NCI-H2196 treated with DMSO at 0.1 percent for 48 hours (cell line): ENCODE measurements around the gene NEFH.
"Not testable (repeated sequence)": the region's sequence is repeated elsewhere in the genome, so short reads cannot be mapped to it uniquely, and the experiment has no call there.

Experiments used
- DNase-seq: peaks from one replicate; lab custom pipeline; 2025; ENCODE audit not compliant: unreplicated experiment; lab: John Stamatoyannopoulos, UW

Gene NEFH

DNA sequence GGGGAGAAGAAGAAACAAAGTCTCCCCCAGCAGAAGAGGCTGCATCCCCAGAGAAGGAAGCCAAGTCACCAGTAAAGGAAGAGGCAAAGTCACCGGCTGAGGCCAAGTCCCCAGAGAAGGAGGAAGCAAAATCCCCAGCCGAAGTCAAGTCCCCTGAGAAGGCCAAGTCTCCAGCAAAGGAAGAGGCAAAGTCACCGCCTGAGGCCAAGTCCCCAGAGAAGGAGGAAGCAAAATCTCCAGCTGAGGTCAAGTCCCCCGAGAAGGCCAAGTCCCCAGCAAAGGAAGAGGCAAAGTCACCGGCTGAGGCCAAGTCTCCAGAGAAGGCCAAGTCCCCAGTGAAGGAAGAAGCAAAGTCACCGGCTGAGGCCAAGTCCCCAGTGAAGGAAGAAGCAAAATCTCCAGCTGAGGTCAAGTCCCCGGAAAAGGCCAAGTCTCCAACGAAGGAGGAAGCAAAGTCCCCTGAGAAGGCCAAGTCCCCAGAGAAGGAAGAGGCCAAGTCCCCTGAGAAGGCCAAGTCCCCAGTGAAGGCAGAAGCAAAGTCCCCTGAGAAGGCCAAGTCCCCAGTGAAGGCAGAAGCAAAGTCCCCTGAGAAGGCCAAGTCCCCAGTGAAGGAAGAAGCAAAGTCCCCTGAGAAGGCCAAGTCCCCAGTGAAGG, 9.2 kb downstream of the NEFH start:
- not testable (repeated sequence) for DNase-seq

GRCh38 chr22:29491012-29491411, 11.0 kb downstream of the NEFH start:
- no peak for DNase-seq

- DNase-seq: no peak
Observed at GRCh38 chr22:29493636-29494035, 13.6 kb downstream of the NEFH start.

GRCh38 chr22:29499852-29500251, 19.8 kb downstream of the NEFH start:
- DNase-seq: no peak

- DNase-seq: no peak
Observed at GRCh38 chr22:29503811-29504372, 23.9 kb downstream of the NEFH start.

DNA sequence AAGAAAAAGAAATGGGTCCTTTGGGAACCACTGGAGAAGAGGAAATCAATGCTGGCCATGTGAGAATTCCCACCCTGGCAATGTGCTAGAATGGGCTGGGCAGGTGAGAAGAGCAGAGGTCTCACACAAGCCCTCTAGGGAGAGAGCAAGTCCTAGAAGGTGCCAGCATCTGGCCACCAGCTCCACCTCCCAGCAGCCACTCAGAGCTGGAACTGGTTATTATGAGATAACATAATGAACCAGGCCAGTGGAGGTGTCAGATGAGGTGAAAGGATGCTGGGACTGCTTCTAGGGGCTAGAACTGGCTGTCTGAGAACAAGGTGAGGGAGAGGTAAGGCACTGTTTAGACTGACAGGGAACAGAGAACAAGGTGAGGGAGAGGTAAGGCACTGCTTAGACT, 29.3 kb downstream of the NEFH start:
- DNase-seq: no peak

DNA sequence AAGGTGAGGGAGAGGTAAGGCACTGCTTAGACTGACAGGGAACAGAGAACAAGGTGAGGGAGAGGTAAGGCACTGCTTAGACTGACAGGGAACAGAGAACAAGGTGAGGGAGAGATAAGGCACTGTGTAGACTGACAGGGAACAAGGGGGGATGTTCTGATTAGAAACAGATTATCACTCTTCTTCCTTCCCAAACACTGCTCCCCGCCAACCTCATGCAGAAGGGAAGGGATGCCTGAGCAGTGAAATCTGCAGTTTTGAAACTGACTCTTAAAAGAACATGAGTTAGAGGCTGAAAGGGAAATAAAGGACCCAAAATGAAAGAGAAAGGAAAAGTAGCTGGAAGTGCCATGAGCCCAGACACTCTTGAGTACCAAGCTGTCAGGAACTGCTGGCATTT, 29.8 kb downstream of the NEFH start:
- DNase-seq: no peak

- DNase-seq: no peak
Observed at GRCh38 chr22:29510542-29510941, 30.5 kb downstream of the NEFH start.

- no peak for DNase-seq
Observed at GRCh38 chr22:29511126-29511862, 31.3 kb downstream of the NEFH start.

DNA sequence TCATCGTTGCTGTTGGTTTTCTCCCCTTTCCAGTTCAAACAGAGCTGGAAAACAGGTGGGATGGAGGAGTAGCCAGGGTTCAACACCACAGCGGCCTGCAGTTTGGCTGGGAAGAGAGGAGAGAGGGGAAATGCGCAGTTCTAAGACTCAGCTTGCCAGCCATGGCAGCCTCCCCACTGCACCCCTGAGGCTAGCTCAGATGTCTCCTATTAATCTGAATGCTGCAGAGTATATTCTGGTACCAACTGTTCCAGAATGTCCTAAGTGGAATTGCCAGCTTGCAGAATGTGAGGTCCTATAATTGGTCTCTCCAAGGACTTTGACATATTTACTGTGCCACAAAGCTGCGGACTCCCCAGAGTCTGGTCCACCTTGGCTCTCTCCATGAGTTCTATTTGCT, 32.0 kb downstream of the NEFH start:
- DNase-seq: no peak

GRCh38 chr22:29517215-29517908, 37.3 kb downstream of the NEFH start:
- DNase-seq: peak; percentile 54

DNA sequence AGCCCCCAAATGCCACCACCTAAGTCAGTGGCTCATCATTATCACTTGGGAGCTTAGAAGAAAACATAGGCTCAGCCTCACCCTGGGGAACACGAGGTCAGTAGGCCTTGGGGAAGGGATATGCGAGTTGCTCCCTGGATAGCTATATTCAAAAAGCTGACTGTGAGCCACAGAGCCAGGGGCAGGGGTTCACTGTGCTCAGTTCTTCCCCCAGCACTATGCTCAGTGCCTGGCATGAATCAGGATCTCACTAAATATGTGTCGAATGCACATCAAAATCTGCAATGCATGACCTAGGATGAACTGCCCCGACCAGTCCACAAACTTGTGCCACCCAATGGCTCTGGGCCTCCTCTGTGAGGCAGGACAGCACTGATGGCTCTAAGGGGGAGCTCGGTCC, 38.4 kb downstream of the NEFH start:
- DNase-seq: no peak

- DNase-seq: no peak
Observed at GRCh38 chr22:29519996-29520395, 40.0 kb downstream of the NEFH start.

- DNase-seq: no peak
Observed at GRCh38 chr22:29520851-29521250, 40.8 kb downstream of the NEFH start.

DNA sequence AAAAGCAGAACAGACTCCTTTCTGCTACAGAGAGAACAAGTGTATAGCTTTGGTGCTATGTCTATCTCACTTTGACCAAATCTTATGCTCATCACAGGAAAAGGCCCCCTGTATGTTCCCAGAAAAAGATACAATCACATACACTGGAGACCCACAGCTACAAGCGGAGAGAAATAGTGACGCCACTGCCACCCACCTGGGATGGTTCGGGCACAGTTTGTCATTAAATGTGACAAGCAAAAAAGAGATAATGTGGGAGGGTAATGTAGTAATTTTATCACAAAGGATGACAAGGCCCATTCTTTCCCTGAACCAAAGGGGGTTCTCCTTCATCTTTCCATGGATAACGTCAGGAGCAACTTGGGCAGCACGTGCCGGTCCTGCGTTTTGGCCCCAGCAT, 41.5 kb downstream of the NEFH start:
- no peak for DNase-seq

GRCh38 chr22:29523761-29524160, 43.7 kb downstream of the NEFH start:
- DNase-seq: no peak

GRCh38 chr22:29524442-29525191, 44.6 kb downstream of the NEFH start:
- no peak for DNase-seq

DNA sequence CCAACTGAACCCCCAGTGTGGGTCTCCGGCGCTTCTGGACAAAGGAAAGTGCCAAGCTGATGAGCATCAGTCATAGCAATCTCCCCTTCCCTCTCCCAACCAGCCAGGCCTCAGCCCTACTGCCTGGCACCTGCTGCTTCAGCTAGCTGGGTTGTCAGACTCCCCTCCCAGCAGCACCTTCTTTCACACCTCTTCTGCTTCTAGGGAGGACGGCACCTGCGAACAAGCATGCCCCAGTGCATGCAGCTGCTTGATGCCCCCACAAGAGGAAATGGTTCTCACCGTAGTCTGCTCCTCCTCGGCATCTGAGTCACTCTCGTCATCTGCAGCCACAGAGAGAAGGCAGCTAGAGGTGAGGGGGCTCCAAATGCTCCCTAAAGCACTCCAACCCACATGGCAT, 48.1 kb downstream of the NEFH start:
- DNase-seq: no peak

DNA sequence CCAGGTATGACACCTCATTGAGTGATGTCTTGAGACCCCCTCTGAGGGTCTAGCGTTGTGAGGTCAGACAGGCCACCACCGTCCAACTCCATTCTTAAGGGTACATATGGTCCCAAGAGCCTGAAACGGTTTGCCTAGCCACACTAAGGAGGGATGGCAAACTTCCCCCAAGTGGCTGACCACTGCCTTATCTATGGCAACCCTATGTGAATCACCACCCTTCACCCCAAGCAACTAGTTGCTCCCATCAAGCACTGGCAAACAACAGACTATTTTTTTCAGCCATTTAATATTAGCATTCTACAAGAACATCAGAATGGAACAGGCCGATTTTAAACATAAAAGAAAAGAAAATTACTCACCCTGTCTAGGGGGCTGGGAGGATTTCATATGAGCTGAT, 50.7 kb downstream of the NEFH start:
- DNase-seq: no peak

- DNase-seq: no peak
Observed at GRCh38 chr22:29531419-29531818, 51.4 kb downstream of the NEFH start.

GRCh38 chr22:29536411-29536810, 56.4 kb downstream of the NEFH start:
- DNase-seq: no peak
